Central memory CD4-positive, alpha-beta T cell (primary cell): ENCODE results near the gene CELF2.

Experiments
- DNase-seq: peaks from one replicate; pipeline ENCODE4 v3.0.0; 2022

Gene CELF2

DNA sequence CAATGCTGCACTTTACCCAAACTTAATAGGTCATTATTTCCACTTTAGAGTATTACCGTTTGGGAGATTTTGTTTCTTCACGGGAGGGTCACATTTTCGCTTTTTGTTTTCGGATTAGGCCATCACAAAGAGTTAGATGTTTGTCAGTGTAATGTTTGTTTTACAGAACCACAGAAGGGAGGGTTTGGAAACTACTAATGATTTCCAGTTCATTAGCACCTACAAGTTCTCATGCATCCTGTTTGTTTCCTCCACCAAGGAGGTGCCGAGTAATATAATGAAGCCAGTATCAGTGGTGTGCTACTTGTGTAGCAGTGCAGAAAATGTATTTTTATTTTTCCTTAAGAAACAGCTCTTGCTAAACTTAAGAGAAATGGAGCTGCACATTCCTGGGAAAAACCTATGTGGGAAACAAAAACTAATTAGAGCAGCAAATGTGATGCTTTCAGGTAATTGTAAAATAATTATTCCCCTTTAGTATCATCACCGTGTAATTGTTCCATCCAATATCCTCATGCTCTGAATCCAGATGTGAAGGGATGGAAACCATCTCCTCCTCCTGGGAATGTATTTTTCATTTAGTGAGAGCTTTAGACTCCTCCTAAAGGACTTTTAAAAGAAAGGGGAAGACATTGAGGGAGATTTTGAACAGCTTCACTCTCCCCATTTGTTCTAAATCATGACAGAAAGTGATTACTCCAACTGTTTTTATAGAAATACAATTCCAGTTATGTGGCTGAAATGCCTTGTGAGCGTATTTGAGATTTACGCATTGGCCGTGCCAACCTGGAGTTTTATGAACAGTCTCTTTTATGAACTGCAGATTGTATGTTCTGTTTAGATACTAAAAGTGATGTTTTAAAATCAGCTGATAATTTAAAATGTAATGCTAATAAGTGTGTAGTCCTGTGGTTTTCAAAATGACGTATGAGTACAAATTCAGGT lies 5.6 kb downstream of the CELF2 start:
- no peak for DNase-seq

DNA sequence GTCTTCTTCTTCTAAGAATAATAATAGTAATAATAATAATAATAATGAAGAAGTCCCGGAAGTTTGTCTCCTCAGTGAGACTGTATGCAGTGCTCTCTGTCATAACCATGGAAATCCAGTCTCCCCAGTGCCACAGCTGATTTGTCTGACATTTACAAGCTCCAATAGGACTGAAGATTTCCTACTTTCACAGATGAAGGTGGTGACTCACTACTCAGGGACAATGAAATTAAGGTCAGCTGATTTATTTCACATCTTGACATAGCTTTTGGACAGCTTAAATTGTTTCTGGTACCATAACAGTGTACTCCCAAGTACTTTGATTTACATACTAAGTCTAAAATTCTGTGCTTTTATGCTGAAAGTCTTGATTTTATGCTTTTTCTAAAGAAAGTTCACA lies 6.9 kb downstream of the CELF2 start:
- DNase-seq: no peak

DNA sequence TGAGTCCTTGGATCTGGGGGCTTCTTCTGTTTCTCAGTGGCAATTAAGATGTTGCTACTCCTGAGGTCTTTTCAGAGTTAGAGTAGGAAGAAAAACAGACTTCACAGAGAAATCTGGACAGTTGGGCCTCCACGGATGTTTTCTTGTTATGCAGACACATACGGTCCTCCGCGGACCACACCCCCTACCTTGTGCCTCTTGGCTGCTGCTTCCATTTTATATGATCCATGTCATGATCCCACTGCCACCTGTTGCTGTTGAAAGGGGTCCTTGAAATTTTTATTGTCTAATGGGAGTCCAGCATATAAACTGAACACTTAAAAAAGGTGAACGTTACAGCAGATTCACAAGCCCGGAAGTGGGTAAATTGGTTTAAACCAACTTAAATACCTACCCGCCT lies 8.3 kb downstream of the CELF2 start:
- no peak for DNase-seq

DNA sequence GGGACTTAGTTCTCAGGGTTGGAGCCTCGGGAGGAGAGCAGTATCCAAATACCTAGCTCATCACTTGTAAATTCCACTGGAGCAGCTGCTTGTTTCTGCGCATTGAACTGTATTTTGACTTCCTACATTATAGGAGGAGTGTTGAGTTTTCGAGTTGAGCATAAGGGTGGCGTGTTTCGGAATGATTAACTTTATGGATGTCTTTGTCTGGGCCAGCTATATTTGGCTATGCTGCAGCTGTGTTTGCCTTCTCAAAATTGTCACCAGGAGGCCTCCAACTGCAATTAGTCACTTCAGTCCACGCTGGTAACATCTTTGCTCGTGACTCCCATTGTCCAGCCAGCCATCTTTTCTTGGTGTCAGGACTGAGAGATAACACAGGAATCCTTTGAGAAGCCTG lies 9.1 kb downstream of the CELF2 start:
- DNase-seq: no peak

DNA sequence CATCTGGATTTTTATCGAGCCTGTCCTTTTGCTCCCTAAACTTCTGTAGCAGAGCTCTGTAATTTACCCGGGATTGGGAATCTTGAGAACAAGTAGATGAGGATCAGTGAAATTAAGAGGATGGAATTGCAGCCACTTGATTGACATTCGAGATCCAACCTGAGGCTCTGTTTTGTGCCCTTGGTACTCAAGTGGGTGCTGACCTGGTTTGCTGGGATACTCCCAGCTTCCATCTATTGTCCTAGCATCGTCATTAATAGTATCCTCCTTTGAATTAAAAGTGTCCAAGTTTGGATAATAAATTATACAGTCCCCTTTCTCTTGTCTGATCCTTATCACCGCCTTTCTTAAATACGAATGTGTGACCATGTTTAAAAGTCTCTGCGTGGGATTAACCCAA lies 17.1 kb downstream of the CELF2 start:
- DNase-seq: no peak

DNA sequence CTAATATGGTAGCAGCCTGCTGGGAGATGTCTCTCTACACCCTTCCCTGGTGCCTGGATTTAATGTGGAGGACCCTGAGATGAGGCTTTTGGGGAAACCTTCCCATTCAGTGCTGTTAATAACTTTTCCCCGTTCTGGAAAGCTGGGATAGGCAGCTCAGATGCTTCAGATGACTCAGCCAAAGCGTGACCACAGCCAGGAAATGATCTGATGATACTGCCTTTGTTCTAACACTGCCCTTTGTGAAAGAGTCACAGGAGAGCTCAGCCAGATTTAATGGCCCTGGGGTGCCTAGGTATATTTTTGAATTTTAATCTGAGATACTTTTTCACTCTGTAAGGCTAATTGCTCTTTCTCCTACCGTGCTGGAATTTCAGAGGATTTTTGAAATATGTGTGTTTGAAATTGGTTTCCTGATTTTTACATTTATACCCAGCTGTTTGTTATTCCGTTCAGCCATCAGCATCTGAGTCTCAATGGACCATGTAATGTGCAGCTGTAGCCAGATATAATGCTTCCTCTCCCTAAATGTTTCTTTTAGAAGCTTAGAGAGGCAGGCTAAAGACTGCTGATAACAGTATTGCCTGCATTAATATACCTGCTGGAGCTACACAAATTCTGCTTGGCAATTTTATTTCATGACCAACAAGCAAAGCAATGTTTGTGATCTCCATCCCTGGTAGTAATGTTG lies 17.8 kb downstream of the CELF2 start:
- no peak for DNase-seq

DNA sequence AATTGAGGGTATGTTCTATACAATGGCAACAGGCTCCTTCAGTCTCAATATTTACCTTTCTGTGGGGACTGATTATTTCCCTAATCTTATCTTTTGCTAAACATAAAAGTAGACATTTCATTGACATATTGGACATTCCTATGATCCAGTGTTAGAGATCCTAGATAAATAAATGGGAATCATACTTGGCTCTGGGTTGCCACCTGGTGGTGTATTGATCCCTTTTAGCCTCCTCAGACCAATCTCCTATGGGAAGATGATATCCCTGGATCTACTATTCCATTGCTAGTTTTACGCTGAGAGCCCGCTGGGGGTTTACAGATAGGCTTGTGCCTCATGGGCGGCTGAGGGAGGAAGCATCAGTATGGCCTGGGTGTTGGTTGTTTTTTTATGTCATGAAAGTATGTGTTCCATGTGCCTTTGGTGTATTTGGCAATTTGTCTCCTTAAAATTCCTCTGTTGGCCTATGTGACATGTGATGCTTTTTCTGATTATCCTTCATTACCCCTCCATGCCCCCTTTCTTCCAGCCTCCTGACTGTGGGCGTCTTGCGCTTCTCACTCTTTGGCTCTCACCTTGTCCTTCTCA lies 18.8 kb downstream of the CELF2 start:
- no peak for DNase-seq

DNA sequence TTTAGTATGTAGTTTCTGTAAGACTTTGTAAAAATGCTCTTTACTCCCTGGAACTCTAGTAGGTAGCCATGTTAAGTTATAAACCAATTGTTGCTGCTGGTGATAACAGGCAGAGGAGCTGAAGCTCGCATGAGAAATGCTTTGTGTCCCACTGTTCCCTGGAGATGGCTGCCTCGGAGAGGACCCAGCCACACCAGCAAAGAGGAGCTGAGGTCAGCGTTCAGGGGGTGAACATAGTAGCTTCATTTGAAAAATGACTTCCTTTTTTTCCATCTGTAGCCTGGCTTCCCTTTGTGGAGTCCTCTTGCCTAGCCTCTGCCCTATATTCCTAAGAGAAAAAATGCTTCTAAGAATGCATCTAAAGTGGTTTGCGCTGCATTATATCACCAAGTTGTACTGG lies 20.3 kb downstream of the CELF2 start:
- no peak for DNase-seq

DNA sequence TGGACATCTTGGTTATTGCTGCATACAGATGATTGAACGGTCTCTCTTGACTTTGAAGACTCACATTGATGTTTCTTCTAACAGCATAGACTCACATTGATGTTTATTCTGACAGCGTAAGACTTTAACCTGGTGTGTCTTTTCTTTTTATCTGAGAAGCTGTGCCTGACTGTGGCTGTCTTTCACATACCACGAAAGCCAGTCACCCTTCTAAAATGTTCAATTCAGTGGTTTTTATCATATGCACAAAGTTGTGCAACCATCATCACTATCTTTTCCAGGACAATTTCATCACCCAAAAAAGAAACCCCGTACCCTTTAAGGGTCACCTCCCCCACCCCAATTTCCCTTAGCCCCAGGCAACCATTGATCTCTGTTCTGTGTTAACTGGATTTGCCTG lies 24.7 kb downstream of the CELF2 start:
- DNase-seq: no peak

GRCh38 chr10:11043039-11043438 lies 25.4 kb downstream of the CELF2 start:
- DNase-seq: no peak

- no peak for DNase-seq
These were observed 25.9 kb downstream of the CELF2 start for GRCh38 chr10:11043446-11044127.

- DNase-seq: no peak
These were observed 27.8 kb downstream of the CELF2 start for GRCh38 chr10:11045487-11045886.

DNA sequence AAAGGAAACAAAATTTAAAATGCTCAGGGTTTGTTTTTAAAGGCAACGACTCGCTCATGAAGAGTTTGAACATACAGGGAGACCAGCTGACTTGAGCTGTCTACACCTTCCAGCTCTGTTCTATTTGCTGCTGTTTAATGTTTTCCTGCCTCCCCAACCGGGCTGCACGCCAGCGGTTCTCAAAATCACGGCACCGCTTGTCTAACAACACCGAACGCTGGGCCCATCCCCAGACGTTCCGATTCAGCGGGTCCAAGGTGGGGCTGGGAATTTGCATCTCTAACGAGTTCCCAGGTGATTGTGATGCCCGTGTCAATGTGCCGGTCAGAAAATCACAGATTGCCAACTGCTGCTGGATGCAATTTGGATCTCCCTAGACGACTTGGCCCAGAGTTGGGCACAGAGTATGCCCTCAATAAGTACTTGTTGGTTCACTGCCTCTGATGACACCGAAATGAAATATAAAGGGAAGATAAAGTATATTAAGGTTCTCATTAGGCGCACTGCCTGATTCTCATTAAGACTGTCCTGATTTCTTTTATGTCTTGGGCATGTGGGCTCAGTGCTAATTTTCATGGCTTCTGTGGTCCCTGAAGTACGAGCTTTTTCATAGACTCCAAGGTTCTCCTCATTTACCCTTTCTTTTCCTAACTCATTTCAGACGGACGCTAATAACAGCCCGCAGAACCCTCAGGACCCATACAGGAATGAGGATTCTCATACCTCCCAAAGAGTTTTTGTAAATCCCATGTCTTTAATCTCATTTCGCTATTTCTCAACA lies 28.5 kb downstream of the CELF2 start:
- no peak for DNase-seq

- no peak for DNase-seq
These were observed 29.1 kb downstream of the CELF2 start for GRCh38 chr10:11046776-11047160.

GRCh38 chr10:11048707-11049278 lies 31.1 kb downstream of the CELF2 start:
- no peak for DNase-seq

- no peak for DNase-seq
These were observed 32.1 kb downstream of the CELF2 start for GRCh38 chr10:11049806-11050205.

GRCh38 chr10:11050301-11051287 lies 32.9 kb downstream of the CELF2 start:
- DNase-seq: no peak

- no peak for DNase-seq
These were observed 39.3 kb downstream of the CELF2 start for GRCh38 chr10:11057018-11057417.

GRCh38 chr10:11057448-11057847 lies 39.8 kb downstream of the CELF2 start:
- no peak for DNase-seq

- DNase-seq: no peak
These were observed 40.3 kb downstream of the CELF2 start for GRCh38 chr10:11057994-11058393.

GRCh38 chr10:11058965-11059364 lies 41.3 kb downstream of the CELF2 start:
- no peak for DNase-seq
